A673 (cell line): ENCODE measurements around the gene ZFPM1.

ENCODE experiments used
- CTCF ChIP-seq: fragments of 300-800, 200-600 bp; sonication (generic); conservative IDR thresholded peaks from 2 replicates; pipeline ENCODE4 v1.5.1; 2017; ENCODE audit warnings: low read depth, mild to moderate bottlenecking, antibody characterized with exemption, low read length, moderate library complexity, mixed read lengths
- EZH2 ChIP-seq: fragments of 200-600 bp; sonication (generic); IDR thresholded peaks from 2 replicates; pipeline ENCODE4 v1.6.1; 2017; ENCODE audit warnings: borderline replicate concordance, low read depth, mild to moderate bottlenecking, mixed read lengths, antibody characterized with exemption, low read length; ENCODE audit not compliant: poor library complexity, severe bottlenecking

GRCh38 chr16:88420496-88420895 is 32.6 kb upstream of the ZFPM1 start:
- TF ChIP-seq CTCF (no peak), EZH2 (no peak)
